GM18499 (cell line): ENCODE measurements around the gene ZNF445.
"Not testable (repeated sequence)": the region's sequence is repeated elsewhere in the genome, so short reads cannot be mapped to it uniquely, and the experiment has no call there.

Experiments
- ATAC-seq: cut with Tn5 transposase; IDR thresholded peaks from one replicate; pipeline ENCODE4 v1.9.1; 2021; ENCODE audit warnings: moderate number of reproducible peaks; ENCODE audit not compliant: insufficient read depth, unreplicated experiment

The ZNF445 gene

DNA sequence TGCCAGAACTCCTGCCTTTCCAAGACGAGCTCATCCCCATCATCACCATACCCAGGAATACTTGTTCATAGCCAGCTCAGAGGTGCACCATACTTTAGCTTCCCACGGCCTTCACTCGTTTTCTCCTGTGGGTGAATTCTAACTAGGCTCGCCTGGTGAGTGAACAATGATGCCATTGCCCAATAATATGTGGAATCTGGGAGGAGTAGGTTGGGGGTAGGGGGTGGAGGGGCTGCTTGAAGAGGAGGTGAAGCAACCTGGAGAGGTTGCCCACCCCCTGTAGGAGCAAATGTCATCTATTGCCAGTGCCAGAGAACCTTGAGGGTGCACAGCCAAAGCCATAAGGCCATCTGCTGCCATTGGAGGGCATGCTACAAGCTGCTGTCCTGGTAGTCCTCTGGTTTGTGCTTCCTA lies 592 bp upstream of the ZNF445 start:
- ATAC-seq = no peak

DNA sequence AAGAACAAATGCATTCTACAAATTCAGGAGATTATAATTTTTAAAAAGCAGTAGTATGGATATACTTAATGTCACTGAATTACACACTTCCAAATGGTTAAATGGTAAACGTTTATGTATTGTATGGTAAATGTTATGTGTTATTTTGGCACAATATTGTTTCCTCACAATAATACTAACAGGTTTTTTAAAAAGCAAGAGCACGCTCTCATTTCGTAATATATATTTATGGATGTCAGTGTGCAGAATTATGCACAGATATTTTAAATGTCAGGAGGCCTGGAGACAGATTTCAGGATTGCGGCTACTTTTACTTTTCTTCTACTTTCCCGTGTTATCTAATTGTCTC lies 533 bp downstream of the ZNF445 start:
- ATAC-seq = no peak

DNA sequence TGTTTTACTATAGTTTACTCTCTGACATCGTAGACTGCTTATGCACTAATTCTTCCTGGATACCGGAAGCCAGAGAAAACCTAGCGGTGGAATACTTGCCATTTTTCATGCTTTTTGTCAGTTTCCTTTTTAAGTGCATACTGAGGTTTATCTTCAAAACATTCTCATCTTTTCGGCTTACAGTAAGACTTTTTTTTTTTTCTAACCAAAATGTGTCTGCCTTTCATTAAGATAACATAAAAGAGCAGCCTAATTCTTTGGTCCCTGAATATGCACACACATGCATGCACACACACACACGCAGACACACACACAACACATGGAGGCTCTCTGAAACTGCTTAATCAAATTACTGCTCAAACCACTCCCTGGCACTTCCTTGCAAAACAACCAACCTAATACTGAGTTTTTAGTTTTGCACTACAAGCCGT lies 1.3 kb downstream of the ZNF445 start:
- ATAC-seq = no peak

GRCh38 chr3:44474886-44475285 lies 2.6 kb downstream of the ZNF445 start:
- not testable (repeated sequence) for ATAC-seq

DNA sequence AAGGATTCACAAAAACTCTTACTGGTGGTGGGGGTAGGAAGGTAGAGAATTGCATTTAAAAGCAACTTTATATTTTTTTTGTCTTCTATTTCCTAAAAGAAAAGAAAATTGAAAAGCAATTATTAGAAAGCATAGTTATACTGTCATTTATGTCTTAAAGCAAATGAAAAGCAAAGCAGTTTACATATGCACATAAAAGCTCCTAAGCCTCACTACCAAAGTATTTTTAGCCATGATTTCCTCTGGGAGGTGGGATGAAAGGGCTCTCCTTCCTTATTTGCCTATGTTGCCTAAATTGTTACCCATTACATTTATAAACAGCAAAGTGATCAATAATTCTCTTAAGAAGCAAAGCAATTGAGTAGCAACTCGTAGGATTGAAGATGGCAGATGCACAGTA lies 7.0 kb downstream of the ZNF445 start:
- no peak for ATAC-seq

DNA sequence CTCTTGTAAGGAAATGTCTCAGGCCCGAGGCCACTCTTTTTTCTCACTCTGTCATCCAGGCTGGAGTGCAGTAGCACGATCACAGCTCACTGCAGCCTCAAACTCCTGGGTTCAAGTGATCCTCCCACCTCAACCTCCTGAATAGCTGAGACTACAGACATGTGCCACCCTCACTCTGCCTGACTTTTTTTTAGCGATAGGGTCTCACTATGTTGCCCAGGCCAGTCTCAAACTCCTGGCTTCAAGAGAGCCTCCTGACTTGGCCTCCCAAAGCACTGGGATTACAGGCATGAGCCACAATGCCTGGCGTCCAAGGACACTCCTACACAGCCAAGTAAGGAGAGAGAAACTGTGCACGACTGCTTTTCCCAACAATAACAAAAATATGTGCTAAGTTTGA lies 7.6 kb downstream of the ZNF445 start:
- no peak for ATAC-seq

DNA sequence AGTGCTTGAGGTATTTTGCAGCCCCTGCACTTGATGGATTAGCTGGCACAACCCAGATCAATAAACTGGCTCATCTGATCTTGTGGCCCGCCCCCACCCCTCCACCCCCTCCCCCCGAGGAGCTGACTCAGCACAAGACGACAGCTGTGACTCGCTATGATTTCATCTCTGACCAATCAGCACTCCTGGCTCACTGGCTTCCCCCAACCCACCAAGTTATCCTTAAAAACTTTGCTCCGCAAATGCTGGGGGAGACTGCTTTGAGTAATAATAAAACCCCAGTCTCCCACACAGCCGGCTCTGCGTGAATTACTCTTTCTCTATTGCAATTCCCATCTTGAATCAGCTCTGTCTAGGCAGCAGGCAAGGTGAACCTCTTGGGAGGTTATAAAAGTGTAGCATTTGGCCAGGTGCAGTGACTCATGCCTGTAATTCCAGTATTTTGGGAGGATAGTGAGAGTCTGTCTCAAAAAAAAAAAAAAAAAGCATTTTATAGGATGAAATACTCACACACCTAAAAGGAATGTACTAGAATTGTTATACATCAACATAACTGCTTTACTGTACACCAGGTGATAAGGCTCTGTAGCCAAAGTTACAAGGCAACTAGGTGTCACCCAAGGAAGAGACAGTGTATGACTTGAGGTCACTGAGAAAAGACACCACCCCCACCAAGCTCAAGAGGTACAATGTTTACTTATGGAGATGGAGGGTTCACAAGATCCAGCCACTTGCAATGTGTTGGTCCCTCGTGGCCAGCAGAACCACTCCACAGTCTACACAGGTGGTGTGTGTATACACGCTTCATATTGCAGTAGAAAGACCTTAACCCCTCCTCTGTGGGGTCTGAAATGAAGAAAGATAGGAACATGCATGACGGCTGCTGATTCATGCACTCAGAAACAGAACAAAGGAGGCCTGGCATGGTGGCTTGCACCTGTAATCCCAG lies 8.6 kb downstream of the ZNF445 start:
- no peak for ATAC-seq

DNA sequence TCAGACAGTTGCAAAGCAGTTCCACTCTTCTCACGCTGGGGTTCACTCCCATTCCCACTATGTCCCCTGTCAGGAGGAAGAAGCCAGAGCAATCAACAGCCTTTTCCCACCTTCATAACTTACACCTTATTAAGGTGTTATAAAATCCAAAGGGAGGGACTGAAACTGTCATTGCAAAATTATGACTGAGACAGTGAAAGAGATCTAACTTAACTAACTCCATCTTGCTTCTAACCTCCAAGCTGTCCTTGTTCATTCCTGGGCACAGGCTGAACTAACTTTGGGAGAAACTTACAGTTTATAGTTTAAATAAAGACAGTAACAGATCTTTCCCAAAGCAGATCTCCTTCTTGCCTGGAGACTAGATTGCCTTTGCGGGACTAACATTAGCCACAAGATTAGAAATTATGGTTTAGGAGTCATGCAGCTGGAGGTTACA lies 9.4 kb downstream of the ZNF445 start:
- not testable (repeated sequence) for ATAC-seq

- no peak for ATAC-seq
Measured at GRCh38 chr3:44467241-44467640, 10.2 kb downstream of the ZNF445 start.

DNA sequence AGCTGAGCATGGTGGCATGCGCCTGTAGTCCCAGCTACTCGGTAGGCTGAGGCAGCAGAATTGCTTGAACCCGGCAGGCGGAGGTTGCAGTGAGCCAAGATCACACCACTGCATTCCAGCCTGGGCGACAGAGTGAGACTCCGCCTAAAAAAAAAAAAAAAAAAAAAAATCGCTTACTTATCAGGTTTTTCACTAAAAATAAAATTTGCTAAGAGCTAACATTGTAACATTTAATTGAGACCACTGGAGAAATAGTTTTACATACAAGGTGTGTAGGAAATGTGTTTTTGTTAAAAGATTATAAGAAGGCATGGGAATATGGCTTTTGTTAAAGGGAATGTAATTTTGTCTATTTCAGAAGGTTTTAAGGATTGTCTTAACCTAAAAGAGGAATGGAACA lies 12.6 kb downstream of the ZNF445 start:
- ATAC-seq = not testable (repeated sequence)

DNA sequence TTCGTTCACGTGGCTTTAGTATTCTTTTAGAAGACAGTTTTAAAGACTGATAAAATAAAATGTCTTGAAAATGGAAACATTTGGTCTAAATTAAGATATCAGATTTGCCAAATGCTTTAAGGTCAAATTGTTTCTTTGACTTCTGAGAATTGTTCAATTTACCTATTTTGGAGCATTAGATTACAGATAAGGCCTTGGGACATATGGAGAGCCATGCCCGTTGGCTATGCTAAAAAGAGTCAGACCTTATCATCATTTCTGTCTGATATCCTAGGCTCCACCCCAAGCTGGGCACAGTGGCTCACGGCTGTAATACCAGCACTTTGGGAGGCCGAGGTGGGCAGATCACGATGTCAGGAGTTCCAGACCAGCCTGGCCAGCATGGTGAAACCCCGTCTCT lies 13.0 kb downstream of the ZNF445 start:
- no peak for ATAC-seq

GRCh38 chr3:44460050-44460449 lies 17.4 kb downstream of the ZNF445 start:
- not testable (repeated sequence) for ATAC-seq

DNA sequence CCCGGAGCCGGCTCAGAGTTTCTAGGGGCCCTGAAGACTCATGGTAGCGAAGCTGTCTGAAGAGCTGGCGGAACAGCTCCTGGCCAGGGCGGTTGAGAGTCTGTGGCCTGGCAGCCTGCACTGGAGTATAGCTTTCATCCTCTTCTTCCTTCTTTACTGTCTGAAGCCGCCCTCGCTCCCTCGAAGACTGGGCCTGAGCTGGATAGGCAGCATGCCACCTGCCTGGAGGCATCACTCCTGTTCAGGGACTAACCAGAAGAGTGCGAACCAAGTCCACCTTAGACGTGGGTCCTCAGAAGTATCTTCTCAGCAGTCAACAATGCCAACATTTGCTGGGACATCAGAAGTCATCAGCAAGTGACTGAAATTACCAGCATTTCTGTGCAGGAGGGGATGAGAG lies 22.2 kb downstream of the ZNF445 start:
- ATAC-seq = no peak

DNA sequence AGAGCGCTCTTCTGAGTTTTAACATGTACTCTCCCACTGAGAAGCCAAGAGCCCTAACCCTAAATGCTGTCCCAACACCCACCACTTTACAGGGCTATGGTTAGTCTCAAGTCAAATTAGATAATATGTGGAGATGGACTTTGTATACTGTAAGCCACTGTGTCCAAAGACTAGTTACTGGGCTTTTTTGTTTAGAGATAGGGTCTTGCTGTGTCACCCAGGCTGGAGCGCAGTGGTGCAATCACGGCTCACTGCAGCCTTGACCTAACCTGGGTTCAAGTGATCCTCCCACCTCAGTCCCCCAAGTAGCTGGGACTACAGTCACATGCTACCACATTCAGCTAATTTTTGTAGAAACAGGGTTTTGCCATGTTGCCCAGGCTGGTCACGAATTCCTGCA lies 23.2 kb downstream of the ZNF445 start:
- no peak for ATAC-seq

DNA sequence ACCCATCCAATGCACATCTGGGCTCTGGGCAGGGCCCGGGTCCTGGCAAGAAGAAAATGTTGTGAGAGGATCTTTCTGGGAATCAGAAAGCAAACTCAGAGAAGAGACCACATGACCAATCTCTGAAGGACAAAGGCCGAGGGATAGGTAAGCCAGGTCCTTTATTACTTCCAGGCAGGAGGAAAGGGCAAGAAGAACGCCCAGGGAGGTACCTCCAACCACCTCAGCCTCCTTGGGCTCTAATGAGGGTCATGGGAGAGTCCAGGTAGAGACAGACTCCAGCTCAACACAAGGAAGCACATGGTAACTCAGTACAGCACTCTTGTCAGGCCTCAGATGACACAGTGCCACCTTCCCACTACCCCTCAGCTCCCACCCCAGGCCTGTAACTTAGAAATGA lies 26.0 kb downstream of the ZNF445 start:
- ATAC-seq = no peak

GRCh38 chr3:44446929-44447328 lies 30.5 kb downstream of the ZNF445 start:
- no peak for ATAC-seq

DNA sequence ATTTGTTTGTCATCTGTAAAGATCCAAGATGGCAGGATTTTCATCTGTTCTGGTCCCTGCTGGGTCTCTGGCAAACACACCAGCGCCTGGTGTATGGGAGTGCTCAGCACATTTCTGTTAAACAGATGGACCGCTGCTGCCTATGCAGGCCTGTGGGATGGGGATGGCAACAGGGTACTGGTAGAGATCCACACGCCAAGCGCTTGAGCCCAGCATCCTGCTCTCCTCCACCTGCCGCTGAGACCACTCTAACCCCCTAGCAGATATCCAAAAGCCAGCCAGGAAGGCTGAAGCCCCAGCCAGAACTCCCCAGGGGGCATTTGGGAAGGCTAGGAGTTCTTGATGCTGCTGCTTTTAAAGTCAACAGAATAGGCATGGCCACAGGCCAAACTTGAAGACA lies 31.7 kb downstream of the ZNF445 start:
- no peak for ATAC-seq

- no peak for ATAC-seq
Measured at GRCh38 chr3:44444896-44445691, 32.4 kb downstream of the ZNF445 start.

DNA sequence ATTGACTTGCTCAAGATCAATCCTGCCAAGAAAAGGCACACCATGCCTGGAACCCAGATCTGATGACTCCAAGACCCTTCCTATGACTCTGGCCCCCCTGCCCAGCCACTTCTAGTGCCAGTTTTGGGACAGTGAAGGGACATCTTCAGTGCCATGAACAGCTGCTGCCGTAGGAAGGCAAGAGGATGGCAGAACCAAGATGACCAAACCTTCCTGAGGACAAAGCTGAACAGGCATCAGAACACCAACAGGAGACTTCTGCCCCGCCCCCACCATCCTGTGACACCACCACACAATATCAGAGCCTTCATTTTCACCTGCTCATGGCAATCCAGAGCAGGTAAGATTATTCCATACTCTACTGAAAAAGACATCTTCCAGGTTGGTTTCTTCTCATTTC lies 33.0 kb downstream of the ZNF445 start:
- ATAC-seq = no peak

- no peak for ATAC-seq
Measured at GRCh38 chr3:44442596-44443309, 34.7 kb downstream of the ZNF445 start.
